MCF 10A (cell line): ENCODE data around the gene BEX2. TPM values are rescaled to one million over a fixed set of nuclear protein-coding genes. Genes with fewer than 3 reads are reported as not detected.

Experiments used
- BruUV-seq: library from RNA; stranded (reverse); fragments of 400-500 nt; replicated peaks from 2 replicates; lab custom pipeline; 2021; lab: Mats Ljungman, UMichigan
- CTCF ChIA-PET: fragments of 300-600 bp; sonication (Branson Sonifier 250); formaldehyde crosslinking; extraction: SDS; loops from one replicate; lab custom pipeline; 2021; ENCODE audit warnings: antibody characterized with exemption, inconsistent platforms; lab: Yijun Ruan, JAX
- POLR2A ChIA-PET: fragments of 300-600, 350-650 bp; sonication (Branson Sonifier 250); formaldehyde crosslinking; extraction: SDS; loops from one replicate; lab custom pipeline; 2020; ENCODE audit warnings: antibody characterized with exemption, inconsistent platforms; lab: Yijun Ruan, JAX
- DNase-seq: peaks from one replicate; pipeline ENCODE4 v3.0.0-alpha.2; 2018; ENCODE audit not compliant: unreplicated experiment
- H3K27ac Mint-ChIP-seq: one replicate; pipeline ENCODE4 v1.8.0; 2022; ENCODE audit warnings: mild to moderate bottlenecking, low read depth, mixed read lengths; ENCODE audit not compliant: unreplicated experiment
- H3K27me3 Mint-ChIP-seq: one replicate; pipeline ENCODE4 v1.8.0; 2022; ENCODE audit warnings: mixed read lengths; ENCODE audit not compliant: insufficient read depth, unreplicated experiment
- H3K36me3 Mint-ChIP-seq: one replicate; pipeline ENCODE4 v1.8.0; 2022; ENCODE audit warnings: mild to moderate bottlenecking, moderate library complexity, mixed read lengths; ENCODE audit not compliant: insufficient read depth, unreplicated experiment
- H3K4me1 Mint-ChIP-seq: one replicate; pipeline ENCODE4 v1.8.0; 2022; ENCODE audit warnings: mixed read lengths; ENCODE audit not compliant: insufficient read depth, unreplicated experiment
- H3K4me3 Mint-ChIP-seq: one replicate; pipeline ENCODE4 v1.8.0; 2022; ENCODE audit warnings: mild to moderate bottlenecking, moderate library complexity, mixed read lengths; ENCODE audit not compliant: unreplicated experiment
- H3K9me3 Mint-ChIP-seq: one replicate; pipeline ENCODE4 v1.8.0; 2022; ENCODE audit warnings: mixed read lengths; ENCODE audit not compliant: unreplicated experiment
- intact Hi-C: fragments of 100-400 bp; cut with micrococcal nuclease; formaldehyde crosslinking; loops from 2 replicates; pipeline ENCODE4 v1.14.1; 2022
- total RNA-seq: library from RNA; stranded (reverse); gene quantifications from 2 replicates; pipeline ENCODE4 v1.2.3, GENCODE V29; 2022
- TF ChIP-seq, protein P1 (sequence below): fragments of 200-600 bp; IDR thresholded peaks from one replicate; pipeline ENCODE4 v1.8.0; 2022; ENCODE audit warnings: antibody characterized with exemption, mild to moderate bottlenecking; ENCODE audit not compliant: unreplicated experiment

BEX2 gene
- total RNA-seq, 1 experiment from 2014 or later: not detected

DNA sequence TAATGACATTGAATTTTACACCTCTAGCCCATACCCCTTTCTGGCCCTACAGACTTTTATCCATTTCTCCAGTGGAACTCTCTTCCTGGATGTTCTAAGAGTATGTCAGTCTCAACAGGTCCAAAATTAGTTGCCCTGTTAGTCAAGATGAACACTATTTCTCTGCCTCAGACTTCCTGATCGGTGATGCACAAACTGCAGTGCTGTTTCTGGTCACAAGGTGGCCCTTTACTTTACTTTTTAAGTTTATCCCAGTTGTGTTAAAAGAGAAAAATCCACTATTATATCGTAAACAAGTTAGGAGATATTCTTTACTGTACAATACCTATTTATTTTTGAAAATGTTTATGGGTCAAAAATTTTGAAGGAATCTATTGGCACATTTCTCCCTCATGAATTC, 32.3 kb upstream of the BEX2 start:
- Mint-ChIP-seq H3K9me3 (no peaks in the 10 kb centered on the region), H3K27ac (peak overlapping the region; percentile 28), H3K36me3 (no peaks in the 10 kb centered on the region), H3K4me1 (no peaks in the 10 kb centered on the region), H3K27me3 (peaks cover 63% of the 10 kb centered on the region), H3K4me3 (no peak overlapping the region)
- TF ChIP-seq, protein P1, sequence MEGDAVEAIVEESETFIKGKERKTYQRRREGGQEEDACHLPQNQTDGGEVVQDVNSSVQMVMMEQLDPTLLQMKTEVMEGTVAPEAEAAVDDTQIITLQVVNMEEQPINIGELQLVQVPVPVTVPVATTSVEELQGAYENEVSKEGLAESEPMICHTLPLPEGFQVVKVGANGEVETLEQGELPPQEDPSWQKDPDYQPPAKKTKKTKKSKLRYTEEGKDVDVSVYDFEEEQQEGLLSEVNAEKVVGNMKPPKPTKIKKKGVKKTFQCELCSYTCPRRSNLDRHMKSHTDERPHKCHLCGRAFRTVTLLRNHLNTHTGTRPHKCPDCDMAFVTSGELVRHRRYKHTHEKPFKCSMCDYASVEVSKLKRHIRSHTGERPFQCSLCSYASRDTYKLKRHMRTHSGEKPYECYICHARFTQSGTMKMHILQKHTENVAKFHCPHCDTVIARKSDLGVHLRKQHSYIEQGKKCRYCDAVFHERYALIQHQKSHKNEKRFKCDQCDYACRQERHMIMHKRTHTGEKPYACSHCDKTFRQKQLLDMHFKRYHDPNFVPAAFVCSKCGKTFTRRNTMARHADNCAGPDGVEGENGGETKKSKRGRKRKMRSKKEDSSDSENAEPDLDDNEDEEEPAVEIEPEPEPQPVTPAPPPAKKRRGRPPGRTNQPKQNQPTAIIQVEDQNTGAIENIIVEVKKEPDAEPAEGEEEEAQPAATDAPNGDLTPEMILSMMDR: peak; percentile 65
- intact Hi-C loops: loop anchor here (1.0 kb wide), 2 partner anchors 121 to 132 kb away; no protein-coding TSS in a partner anchor
- DNase-seq: peak; percentile 47
- POLR2A ChIA-PET: interaction anchor here (1.3 to 1.4 kb wide), 2 partner anchors 13 to 99 kb away, joined by 5 to 8 read pairs; partner anchors contain the start of gene TCEAL9
- BruUV-seq: no TSS peak
- CTCF ChIA-PET: interaction anchor here (0.6 to 3.8 kb wide), 11 partner anchors 13 to 344 kb away, joined by 3 to 45 read pairs (median 4); partner anchors contain the start of gene TCEAL9

DNA sequence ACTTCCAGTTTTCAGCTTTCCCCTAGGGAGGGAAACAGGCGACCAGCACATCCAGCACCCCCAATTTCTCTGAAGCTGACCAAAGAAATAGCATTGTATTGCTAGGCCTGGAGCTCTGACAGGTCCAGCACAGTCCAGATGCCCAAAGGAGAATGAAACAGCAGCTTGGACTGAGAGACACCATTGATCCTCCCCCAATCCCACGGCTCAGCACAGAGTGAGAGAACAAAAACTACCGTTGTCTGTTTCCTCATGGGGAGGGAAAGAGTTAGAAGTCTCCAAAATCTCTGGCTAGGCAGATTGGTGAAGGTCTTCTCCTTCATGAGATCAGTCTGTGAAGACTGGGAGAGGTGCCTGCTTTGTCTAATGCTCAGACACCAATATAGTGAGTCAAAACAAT, 27.9 kb upstream of the BEX2 start:
- intact Hi-C loops: no loop called here
- no TSS peak for BruUV-seq
- no peak overlapping the region for H3K27ac Mint-ChIP-seq
- H3K36me3 Mint-ChIP-seq: no peaks in the 10 kb centered on the region
- TF ChIP-seq, protein P1: no peak
- ChIA-PET POLR2A (interaction anchor here (0.9 kb wide), 1 partner anchor 125 kb away, joined by 3 read pairs; no protein-coding TSS in a partner anchor), CTCF (interaction anchor here (0.5 to 1.5 kb wide), 4 partner anchors 19 to 149 kb away, joined by 4 to 6 read pairs (median 4); no protein-coding TSS in a partner anchor)
- no peak for DNase-seq
- H3K9me3 Mint-ChIP-seq: no peaks in the 10 kb centered on the region
- peaks cover 75% of the 10 kb centered on the region for H3K27me3 Mint-ChIP-seq
- no peak overlapping the region for H3K4me3 Mint-ChIP-seq
- no peaks in the 10 kb centered on the region for H3K4me1 Mint-ChIP-seq

DNA sequence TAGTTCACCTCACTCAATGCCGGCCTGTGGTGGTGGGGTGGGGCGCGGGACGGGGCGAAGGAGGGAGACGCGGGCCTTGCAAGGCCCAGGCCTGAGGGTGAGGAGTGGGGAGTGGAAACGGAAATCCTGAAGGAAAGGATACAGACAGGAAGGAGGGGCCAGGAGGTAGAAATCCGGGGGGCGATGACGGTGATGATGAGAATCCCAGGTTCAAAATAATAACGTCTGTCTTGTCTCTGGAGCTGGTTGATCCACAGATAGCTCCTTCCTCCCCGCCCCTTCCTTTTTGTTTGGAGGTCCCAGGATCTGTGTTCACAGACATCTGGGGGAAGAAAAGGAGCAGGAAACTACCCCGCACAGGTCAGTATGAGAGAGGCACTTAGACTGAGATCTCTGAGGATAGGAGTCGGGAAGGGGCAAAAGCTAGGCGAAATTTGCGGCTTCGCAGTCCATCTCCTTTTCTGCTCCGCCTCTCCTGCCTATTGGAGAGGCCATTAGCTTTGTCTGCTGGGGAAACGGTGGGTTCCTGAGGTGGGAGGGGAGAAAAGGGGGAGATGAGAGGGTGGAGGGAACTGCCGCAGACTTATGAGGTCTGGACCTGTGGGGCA, 20.0 kb upstream of the BEX2 start:
- no peaks in the 10 kb centered on the region for H3K9me3 Mint-ChIP-seq
- CTCF ChIA-PET: interaction anchor here (0.6 kb wide), 1 partner anchor 1471 kb away, joined by 3 read pairs; no protein-coding TSS in a partner anchor
- no TSS peak for BruUV-seq
- intact Hi-C loops: no loop called here
- no peak overlapping the region for H3K27ac Mint-ChIP-seq
- POLR2A ChIA-PET: no interaction called here
- no peaks in the 10 kb centered on the region for H3K36me3 Mint-ChIP-seq
- DNase-seq: no peak
- no peaks in the 10 kb centered on the region for H3K4me1 Mint-ChIP-seq
- TF ChIP-seq, protein P1: no peak
- peaks cover 83% of the 10 kb centered on the region for H3K27me3 Mint-ChIP-seq
- no peak overlapping the region for H3K4me3 Mint-ChIP-seq

DNA sequence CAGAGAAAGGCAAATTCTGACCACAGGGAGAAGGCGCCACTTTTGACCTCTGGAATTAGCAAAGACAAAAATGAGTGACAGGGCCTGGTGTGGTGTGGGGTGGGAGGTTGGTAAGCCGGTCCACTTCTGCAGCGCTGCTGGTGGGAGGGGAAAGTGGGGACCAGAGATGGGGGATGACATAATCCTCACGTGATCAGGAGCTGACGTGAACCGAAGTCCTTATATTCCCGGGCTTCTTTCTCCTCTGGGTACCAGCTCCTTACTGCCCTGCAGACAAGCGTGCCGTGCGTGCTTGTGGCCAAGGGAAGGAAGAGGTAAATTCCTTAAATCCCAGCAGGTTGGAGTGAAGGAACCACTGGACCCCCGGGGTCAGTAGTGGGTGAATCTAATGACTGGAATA, 19.2 kb upstream of the BEX2 start, which contains the start of gene TCEAL7:
Gene TCEAL7, plus strand, starts transcription at position 249 of the 400 bp plus-strand sequence. CDS start 1,165 bp downstream, outside the sequence.
- Mint-ChIP-seq H3K4me3 (no peak within 1 kb of the TSS), H3K36me3 (no peaks in the 10 kb centered on the region), H3K4me1 (no peaks in the 10 kb centered on the region), H3K27me3 (peaks cover 81% of the 10 kb centered on the region), H3K27ac (no peak within 1 kb of the TSS), H3K9me3 (no peaks in the 10 kb centered on the region)
- no peak for DNase-seq
- TF ChIP-seq, protein P1: no peak
- BruUV-seq: no TSS peak
- ChIA-PET CTCF (interaction anchor here (0.6 kb wide), 1 partner anchor 1472 kb away, joined by 3 read pairs; no protein-coding TSS in a partner anchor), POLR2A (no interaction called here)
- intact Hi-C loops: no loop called here
